Measurements from ENCODE around the gene SPATA6L. TPM values are rescaled to one million over a fixed set of nuclear protein-coding genes. Genes with fewer than 3 reads are reported as not detected.

SPATA6L gene
- total RNA-seq, 2 experiments from 2014 or later, result 9.4 to 10.8 TPM

GRCh38 chr9:4709380-4709779, 43.1 kb upstream of the SPATA6L start:
- intact Hi-C loops (cut with DNase I, micrococcal nuclease), result no loop called here
- no peaks in the 10 kb centered on the region for H3K9me3 Mint-ChIP-seq
- ATAC-seq (ENCODE audit: poor library complexity) (no peak), DNase-seq (no peak)
- H3K27me3 Mint-ChIP-seq, result no peaks in the 10 kb centered on the region
- Histone ChIP-seq H3K36me3 (ENCODE audit: insufficient read depth, low read length) (peaks cover 28% of the 10 kb centered on the region), H3K27ac (ENCODE audit: low read depth in 1 of 2, low read length in 2 of 2) (no peak overlapping the region), H3K27me3 (ENCODE audit: control insufficient read depth in 1 of 2, insufficient read depth in 2 of 2, low read length in 2 of 2) (no peaks in the 10 kb centered on the region), H3K9me3 (ENCODE audit: control insufficient read depth in 1 of 2, insufficient read depth in 1 of 2, low read length in 2 of 2) (no peaks in the 10 kb centered on the region), H3K4me3 (ENCODE audit: low read length) (no peak overlapping the region), H3K4me1 (ENCODE audit: insufficient read depth, low read length) (no peaks in the 10 kb centered on the region)
- no peaks in the 10 kb centered on the region for H3K4me1 Mint-ChIP-seq (ENCODE audit: low read depth)
- H3K4me3 Mint-ChIP-seq, result no peak overlapping the region
- TF ChIP-seq CTCF (IDR thresholded peaks at IDR 0.05), result no peak
- no peak overlapping the region for H3K27ac Mint-ChIP-seq
- ChIA-PET POLR2A (interaction anchor here (1.1 kb wide), 1 partner anchor 30 kb away, joined by 5 read pairs; the partner anchor contains the start of gene CDC37L1), CTCF (interaction anchor here (1.3 kb wide), 1 partner anchor 40 kb away, joined by 4 read pairs; no protein-coding TSS in a partner anchor)
- H3K36me3 Mint-ChIP-seq (ENCODE audit: low read depth), result peaks cover 69% of the 10 kb centered on the region

GRCh38 chr9:4706971-4707622, 40.8 kb upstream of the SPATA6L start:
- Histone ChIP-seq H3K4me3 (ENCODE audit: low read length) (no peak overlapping the region), H3K36me3 (ENCODE audit: insufficient read depth, low read length) (peaks cover 32% of the 10 kb centered on the region), H3K27me3 (ENCODE audit: control insufficient read depth in 1 of 2, insufficient read depth in 2 of 2, low read length in 2 of 2) (no peaks in the 10 kb centered on the region), H3K4me1 (ENCODE audit: insufficient read depth, low read length) (no peaks in the 10 kb centered on the region), H3K9me3 (ENCODE audit: control insufficient read depth in 1 of 2, insufficient read depth in 1 of 2, low read length in 2 of 2) (no peaks in the 10 kb centered on the region), H3K27ac (ENCODE audit: low read depth in 1 of 2, low read length in 2 of 2) (no peak overlapping the region)
- Mint-ChIP-seq H3K9me3 (no peaks in the 10 kb centered on the region), H3K4me1 (ENCODE audit: low read depth) (no peaks in the 10 kb centered on the region), H3K36me3 (ENCODE audit: low read depth) (peaks cover 77% of the 10 kb centered on the region), H3K27me3 (no peaks in the 10 kb centered on the region), H3K4me3 (no peak overlapping the region), H3K27ac (peak overlapping the region; percentile 62)
- TF ChIP-seq CTCF (IDR thresholded peaks at IDR 0.05), result no peak
- intact Hi-C loops (cut with DNase I, micrococcal nuclease), result no loop called here
- ChIA-PET CTCF (no interaction called here), POLR2A (interaction anchor here (1.1 kb wide), 1 partner anchor 34 kb away, joined by 5 read pairs; the partner anchor contains the start of gene AK3)
- no peak for ATAC-seq (ENCODE audit: poor library complexity)
- no peak for DNase-seq

GRCh38 chr9:4706021-4706420, 39.7 kb upstream of the SPATA6L start:
- Histone ChIP-seq H3K9me3 (ENCODE audit: control insufficient read depth in 1 of 2, insufficient read depth in 1 of 2, low read length in 2 of 2) (no peaks in the 10 kb centered on the region), H3K27ac (ENCODE audit: low read depth in 1 of 2, low read length in 2 of 2) (no peak overlapping the region), H3K4me3 (ENCODE audit: low read length) (no peak overlapping the region), H3K27me3 (ENCODE audit: control insufficient read depth in 1 of 2, insufficient read depth in 2 of 2, low read length in 2 of 2) (no peaks in the 10 kb centered on the region), H3K36me3 (ENCODE audit: insufficient read depth, low read length) (peaks cover 42% of the 10 kb centered on the region), H3K4me1 (ENCODE audit: insufficient read depth, low read length) (no peaks in the 10 kb centered on the region)
- intact Hi-C loops (cut with DNase I, micrococcal nuclease), result no loop called here
- DNase-seq (no peak), ATAC-seq (ENCODE audit: poor library complexity) (no peak)
- H3K4me3 Mint-ChIP-seq, result no peak overlapping the region
- POLR2A ChIA-PET, result no interaction called here
- H3K27ac Mint-ChIP-seq, result peak overlapping the region; percentile 14
- TF ChIP-seq CTCF (IDR thresholded peaks at IDR 0.05), result no peak
- CTCF ChIA-PET, result no interaction called here
- H3K4me1 Mint-ChIP-seq (ENCODE audit: low read depth), result peaks cover 8% of the 10 kb centered on the region
- H3K27me3 Mint-ChIP-seq, result no peaks in the 10 kb centered on the region
- H3K9me3 Mint-ChIP-seq, result no peaks in the 10 kb centered on the region
- H3K36me3 Mint-ChIP-seq (ENCODE audit: low read depth), result peaks cover 77% of the 10 kb centered on the region
